Psoas muscle (tissue), 8 donors: ENCODE data around the gene STX16. TPM values are rescaled to one million over a fixed set of nuclear protein-coding genes. Genes with fewer than 3 reads are reported as not detected.

ENCODE experiments used
- ATAC-seq, 4 donors: fragments of 200-7000 bp; cut with Tn5 transposase; one replicate each; pipeline ENCODE4 v1.9.1; 2020; ENCODE audit warnings: moderate library complexity in 3 of 4, mild to moderate bottlenecking in 2 of 4
- DNase-seq, 2 donors: peaks; one replicate each; pipeline ENCODE4 v3.0.0-alpha.2; 2020
- H3K27ac ChIP-seq: fragments of 200-600 bp; one replicate; pipeline ENCODE4 v1.8.0; 2022
- H3K27me3 ChIP-seq, 3 donors: fragments of 200-600 bp in 1 of 3; one replicate each; pipeline versions ENCODE4 v1.6.1 to v1.8.0; 2013 to 2022; ENCODE audit warnings: low read length in 2 of 3, mild to moderate bottlenecking in 2 of 3, moderate library complexity in 1 of 3; ENCODE audit not compliant: insufficient read depth in 3 of 3
- H3K36me3 ChIP-seq, 2 donors: fragments of 200-600 bp in 1 of 2; one replicate each; pipeline versions ENCODE4 v1.6.1 to v1.8.0; 2013 to 2022; ENCODE audit warnings: low read depth in 1 of 2, mild to moderate bottlenecking in 1 of 2, moderate library complexity in 1 of 2; ENCODE audit not compliant: insufficient read depth in 1 of 2
- H3K4me1 ChIP-seq: fragments of 200-600 bp; one replicate; pipeline ENCODE4 v1.8.0; 2022
- H3K4me3 ChIP-seq: fragments of 200-600 bp; one replicate; pipeline ENCODE4 v1.8.0; 2022; ENCODE audit warnings: mild to moderate bottlenecking
- H3K9me3 ChIP-seq: fragments of 200-600 bp; one replicate; pipeline ENCODE4 v1.8.0; 2022
- CTCF ChIP-seq: fragments of 200-600 bp; IDR thresholded peaks from one replicate; pipeline ENCODE4 v1.8.0; 2022; ENCODE audit warnings: antibody characterized with exemption
- WGBS, 3 donors: extraction: QIAGEN DNeasy Blood & Tissue Kit; methylation state at CpG; one replicate each; pipeline versions ENCODE4 v1.1.6 to v1.1.7; 2013; 5-methylcytosine and 5-hydroxymethylcytosine counted together
- intact Hi-C, 2 donors: fragments of 100-400 bp; cut with DNase I; formaldehyde crosslinking; loops; one replicate each; pipeline versions ENCODE4 v1.11.0 to v1.14.2; 2022
- polyA plus RNA-seq, 3 donors: library from polyadenylated mRNA; stranded (reverse); fragments of 200-250 nt; gene quantifications; one replicate each; pipeline ENCODE4 v1.2.3, GENCODE V29; 2013
- total RNA-seq, 4 donors: library from RNA; stranded (reverse); fragmentation: NEBNext Ultra II Directional in 2 of 4; extraction: Animal tissue kit (Norgen Biotek cat#: 25700) in 2 of 4; gene quantifications; one replicate each; pipeline versions ENCODE4 v1.2.1 to v1.2.4, GENCODE V29; 2021 to 2023
- donor health status: healthy with polysubstance abuse.
- donor health status: DM: no; HTN: no; CAD: no; lungs with moderate emphysema.
- donor health status: Bipolar disorder and iron deficiency.
- donor health status: healthy.
- donor health status: DM: yes; HTN: yes; CAD: no.
- donor health status: DM: no; HTN: no; CAD: no.
- donor health status: DM: no; HTN: no; CAD: no.
- donor health status: DM: yes; HTN: yes; CAD: no.

Gene STX16
- total and polyA plus RNA-seq, 7 donors: 17.5 to 58.1 (median 20.0) TPM

DNA sequence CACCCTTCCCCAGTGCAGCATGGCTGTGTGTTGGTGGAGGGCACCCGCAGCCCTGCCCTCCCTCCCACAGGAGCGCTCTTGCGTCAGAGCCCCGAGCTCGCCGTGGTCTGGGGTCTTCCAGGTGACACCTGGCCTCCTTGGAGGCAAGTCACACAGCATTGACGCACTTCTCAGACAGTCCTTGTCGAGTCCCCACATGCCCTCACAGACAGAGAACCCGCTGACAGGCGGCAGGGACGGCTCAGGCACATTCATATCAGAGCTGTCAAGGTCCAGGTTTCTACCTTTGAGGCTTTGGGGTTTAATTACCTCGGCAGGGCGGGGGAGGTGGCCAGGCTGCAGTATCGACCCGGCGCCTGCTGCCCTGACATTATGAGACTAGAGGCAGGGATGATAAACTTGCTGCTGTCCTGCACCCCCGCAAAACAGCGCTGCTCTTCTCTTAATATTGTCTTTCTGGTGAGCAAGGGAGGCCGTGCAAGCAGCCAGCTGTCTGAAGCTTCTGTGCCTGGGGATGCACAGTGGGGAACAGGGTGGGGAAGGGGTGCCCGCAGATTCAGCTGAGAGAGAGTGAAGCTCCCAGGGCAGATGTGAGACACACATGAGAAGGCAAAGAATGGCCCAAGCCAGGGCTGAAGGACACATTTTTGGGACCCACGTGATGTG, 46.3 kb downstream of the STX16 start:
- Histone ChIP-seq H3K27ac (no peak overlapping the region), H3K4me1 (peaks cover 12% of the 10 kb centered on the region), H3K36me3 (peaks cover 0 to 69% of the 10 kb centered on the region in 2 donors), H3K4me3 (no peak overlapping the region), H3K9me3 (no peaks in the 10 kb centered on the region), H3K27me3 (no peaks in the 10 kb centered on the region)
- intact Hi-C loops: no loop called here
- 86 to 89% (median 88%) methylated on average over 21 of the region's 21 CpGs for whole genome bisulfite sequencing, 3 donors
- no peak for TF ChIP-seq CTCF
- ATAC-seq: no peak
- DNase-seq: no peak

DNA sequence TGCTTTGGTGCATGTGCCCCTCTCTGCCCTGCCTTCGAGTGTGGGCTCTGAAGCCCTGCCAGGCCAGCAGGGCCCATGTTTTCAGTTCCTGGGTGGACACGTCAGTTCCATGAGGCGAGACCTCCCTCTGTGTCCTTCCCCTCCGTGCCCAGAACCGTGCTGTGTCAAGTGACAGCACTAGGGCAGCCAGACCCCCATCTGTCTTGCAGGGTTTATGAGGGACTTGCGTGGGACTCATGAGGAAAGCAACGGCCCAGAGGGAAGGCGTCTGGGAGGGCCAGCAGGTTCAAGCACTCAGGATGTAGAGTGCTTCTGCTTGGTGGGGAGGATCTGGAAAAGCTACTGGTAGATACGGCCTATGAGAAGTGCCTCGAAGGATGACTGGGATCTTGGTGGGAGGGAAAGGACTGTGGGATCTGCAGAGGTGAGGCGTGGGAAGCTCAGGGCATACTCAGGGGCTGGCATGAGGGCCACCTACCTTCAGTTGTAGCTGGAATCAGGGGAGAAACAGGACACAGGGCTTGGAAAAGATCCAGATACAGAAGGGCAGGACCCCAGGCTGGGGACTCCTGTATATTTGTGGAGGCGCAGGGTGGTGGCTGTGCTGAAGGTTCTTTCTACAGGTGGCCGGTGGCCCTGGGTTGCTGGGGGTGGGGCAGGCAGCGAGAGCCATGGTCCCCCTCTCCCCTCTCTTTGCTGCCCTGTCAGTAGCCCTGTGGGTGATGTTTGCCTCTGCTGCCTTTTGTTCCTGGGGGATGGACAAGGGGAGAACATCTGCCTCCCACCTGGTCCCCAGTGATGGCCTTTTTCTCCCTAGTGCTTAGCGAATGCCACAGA, 47.0 kb downstream of the STX16 start:
- intact Hi-C loops: no loop called here
- no peak for DNase-seq
- no peak for ATAC-seq
- no peak for TF ChIP-seq CTCF
- peaks cover 12% of the 10 kb centered on the region for H3K4me1 ChIP-seq
- 87 to 92% (median 88%) methylated on average over 14 to 15 of the region's 15 CpGs for WGBS, 3 donors
- no peaks in the 10 kb centered on the region for H3K9me3 ChIP-seq
- peaks cover 0 to 77% of the 10 kb centered on the region in 2 donors for H3K36me3 ChIP-seq
- H3K27ac ChIP-seq: no peak overlapping the region
- no peaks in the 10 kb centered on the region for H3K27me3 ChIP-seq
- no peak overlapping the region for H3K4me3 ChIP-seq

DNA sequence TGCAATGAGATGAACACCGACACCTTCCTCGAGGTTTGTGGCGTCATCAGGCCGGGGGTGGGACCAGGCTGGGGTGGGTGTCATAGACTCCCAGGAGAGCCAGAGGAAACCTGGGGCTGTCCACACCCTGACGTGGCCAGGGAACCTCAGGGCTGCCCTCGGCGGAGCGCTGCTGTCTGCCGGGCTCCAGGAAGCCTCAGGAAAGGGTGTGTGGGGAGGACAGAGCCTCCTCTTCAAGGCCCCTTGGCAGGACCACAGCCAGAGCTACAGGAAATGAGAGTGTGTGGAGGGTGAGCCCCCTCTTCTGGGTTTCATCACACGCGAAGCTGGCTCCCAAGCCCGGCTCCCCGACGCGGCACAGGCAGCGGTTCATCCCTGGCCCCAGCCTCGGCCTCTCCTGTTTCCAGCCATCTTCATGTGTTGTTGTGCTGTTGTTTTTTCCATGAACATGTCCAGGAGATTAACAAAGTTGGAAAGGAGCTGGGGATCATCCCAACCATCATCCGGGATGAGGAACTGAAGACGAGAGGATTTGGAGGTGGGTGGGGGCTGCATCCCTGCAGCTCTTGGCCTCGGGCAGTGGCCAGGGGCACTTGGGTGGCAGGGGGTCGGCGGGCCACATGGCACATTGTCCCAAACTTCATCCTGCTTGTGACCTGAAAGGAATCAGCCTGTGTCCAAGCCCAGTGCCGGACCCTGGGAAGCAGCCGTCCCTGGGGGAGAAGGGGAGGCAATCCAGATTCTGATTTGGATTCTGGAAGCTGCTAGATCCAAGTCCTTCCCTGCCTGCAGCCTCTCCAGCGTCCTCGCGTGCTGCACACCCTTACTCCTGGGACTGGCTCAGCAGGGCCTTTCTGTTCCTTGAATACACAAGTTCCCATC, 47.9 kb downstream of the STX16 start:
- intact Hi-C loops: no loop called here
- H3K27ac ChIP-seq: no peak overlapping the region
- peak; percentile 67 to 76 for DNase-seq

More for the DNA sequence above, 47.9 kb downstream of the STX16 start:
- H3K4me3 ChIP-seq: no peak overlapping the region
- no peaks in the 10 kb centered on the region for H3K9me3 ChIP-seq
- H3K4me1 ChIP-seq: peaks cover 4% of the 10 kb centered on the region
- peak; percentile 18 to 39 (median 33) for ATAC-seq
- H3K27me3 ChIP-seq: no peaks in the 10 kb centered on the region
- TF ChIP-seq CTCF: no peak
- peaks cover 0 to 86% of the 10 kb centered on the region in 2 donors for H3K36me3 ChIP-seq
- WGBS, 3 donors: 72 to 80% (median 76%) methylated on average over 26 to 27 of the region's 27 CpGs
